Measurements from ENCODE around the gene TK2.
"Not testable (repeated sequence)": the region's sequence is repeated elsewhere in the genome, so short reads cannot be mapped to it uniquely, and the experiment has no call there.

The TK2 gene

DNA sequence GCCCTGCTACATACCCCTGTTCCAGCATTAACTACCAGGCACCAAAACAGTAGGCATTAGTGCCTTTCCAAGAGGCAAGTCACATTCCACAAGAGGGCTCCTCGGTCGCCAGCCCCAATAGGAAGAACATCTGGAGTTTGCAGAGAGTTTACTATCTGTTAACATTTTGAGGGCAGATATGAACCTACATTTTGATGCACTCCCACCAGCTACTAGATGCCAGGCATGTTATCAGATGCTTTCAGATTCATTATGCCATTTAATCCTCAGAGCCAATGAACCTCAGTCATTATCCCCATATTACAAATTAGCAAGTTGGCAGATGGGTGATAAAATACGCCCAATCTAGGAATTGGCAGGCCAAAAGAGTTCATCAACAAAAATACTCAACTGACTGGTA, 25.1 kb upstream of the TK2 start:
- no peak for DNase-seq (ENCODE audit: low read depth, low spot score)
- no peak overlapping the region for H3K4me3 ChIP-seq (ENCODE audit: low read length)

DNA sequence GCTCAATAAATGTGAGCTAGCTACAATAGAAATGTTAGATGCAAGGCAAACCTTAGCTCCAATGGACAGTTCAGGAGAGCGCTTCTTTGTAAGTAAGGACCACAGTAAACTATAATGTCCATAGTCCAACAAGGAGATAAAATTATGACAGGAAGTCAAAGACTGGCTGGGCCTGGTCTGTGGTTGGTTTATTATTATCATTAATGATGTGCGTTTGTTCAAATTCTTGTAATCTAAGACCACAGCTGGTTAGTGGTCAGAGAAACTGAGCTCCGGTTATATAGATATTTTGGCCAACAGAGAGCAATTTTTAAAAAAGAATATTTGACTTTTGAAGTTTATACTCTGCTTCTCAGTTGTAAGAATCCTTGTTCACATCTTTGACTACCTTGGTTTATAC, 24.6 kb upstream of the TK2 start:
- DNase-seq (ENCODE audit: low read depth, low spot score): no peak
- H3K4me3 ChIP-seq (ENCODE audit: low read length): no peak overlapping the region

DNA sequence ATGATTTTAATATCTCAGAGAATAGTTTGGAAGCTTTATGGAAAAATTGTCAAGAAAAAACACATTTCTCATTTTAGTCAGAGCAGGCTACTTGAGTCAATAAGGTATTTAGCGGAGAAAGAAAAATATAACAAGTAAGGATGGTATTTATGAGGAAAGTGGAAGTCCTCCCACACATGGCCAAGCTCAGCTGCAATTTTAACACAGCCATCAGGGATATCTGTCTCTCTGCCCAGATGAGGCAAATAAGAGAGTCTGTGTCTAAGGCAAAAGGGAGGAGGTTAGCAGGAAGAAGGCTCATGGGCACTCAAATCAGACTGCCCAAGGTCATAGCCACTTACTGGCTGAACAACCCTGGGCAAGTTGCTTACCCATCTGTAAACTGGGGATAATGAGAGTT, 24.2 kb upstream of the TK2 start:
- H3K4me3 ChIP-seq (ENCODE audit: low read length): no peak overlapping the region
- DNase-seq (ENCODE audit: low read depth, low spot score): no peak

DNA sequence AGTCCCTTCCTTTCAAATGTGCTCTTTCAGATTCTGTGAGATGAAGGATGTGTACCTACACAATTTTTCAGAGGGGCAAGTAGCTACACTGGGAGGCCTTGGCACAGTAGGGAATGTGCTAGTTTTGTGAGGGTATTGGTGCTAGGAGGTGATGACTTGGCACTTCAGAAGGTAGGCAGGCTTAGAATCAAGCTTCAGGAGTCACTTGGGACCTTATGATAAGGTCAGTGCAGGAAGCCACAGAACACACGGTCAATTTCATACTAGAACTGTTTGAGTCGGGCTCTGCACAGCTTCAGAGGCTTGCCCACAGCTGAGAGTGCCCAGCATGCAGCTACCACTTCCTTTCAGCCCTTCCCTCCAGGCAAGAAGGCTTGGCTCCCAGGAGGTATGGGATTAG, 22.4 kb upstream of the TK2 start:
- H3K4me3 ChIP-seq (ENCODE audit: low read length): no peak overlapping the region
- DNase-seq (ENCODE audit: low read depth, low spot score): no peak

DNA sequence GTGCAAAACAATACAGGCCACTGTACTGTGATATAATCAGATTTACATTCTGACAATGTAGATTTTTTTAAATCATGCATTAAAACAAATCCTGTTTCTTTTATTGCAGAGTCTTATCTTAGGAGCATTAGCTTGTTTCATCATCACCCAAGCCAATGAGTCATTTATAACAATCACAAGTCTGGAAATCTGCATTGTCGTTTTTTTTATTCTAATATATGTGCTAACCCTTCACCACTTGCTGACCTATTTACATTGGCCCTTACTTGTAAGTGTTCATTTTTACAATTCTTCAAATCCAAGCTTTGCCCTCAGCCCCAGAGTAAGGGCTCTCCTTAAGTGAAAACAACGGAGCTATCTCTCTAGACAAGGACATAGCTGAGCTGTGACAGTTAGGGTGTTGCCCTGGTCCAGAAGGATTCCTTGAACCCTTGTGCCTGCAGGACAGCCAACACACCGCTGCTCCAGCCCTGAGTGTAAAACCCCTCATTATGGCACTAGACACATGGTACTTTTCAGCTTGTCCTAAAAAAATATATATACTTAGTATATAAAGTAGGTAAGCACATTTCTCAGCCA, 20.0 kb upstream of the TK2 start:
- DNase-seq (ENCODE audit: low read depth, low spot score): no peak

DNA sequence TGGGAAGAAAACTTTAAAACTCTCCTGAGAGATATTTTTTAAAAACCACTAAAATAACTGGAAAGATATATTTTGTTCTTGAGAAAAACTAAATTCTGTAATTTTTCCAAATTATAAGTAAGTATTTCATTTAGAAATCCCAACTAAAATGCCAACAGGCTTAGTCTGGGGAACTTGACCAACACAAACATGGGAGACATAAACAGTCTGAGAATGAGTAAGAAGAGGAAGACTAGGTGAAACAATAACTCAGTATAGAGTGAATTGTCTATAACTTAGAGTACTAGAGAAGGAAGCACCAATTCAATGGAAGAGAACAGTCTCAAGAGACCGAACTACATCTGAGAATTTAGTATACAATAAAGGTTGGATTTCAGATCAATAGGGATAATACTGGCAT, 19.2 kb upstream of the TK2 start:
- DNase-seq (ENCODE audit: low read depth, low spot score): no peak
- H3K4me3 ChIP-seq (ENCODE audit: low read length): no peak overlapping the region

More for the DNA sequence above, 20.0 kb upstream of the TK2 start:
- no peak overlapping the region for H3K4me3 ChIP-seq (ENCODE audit: low read length)

DNA sequence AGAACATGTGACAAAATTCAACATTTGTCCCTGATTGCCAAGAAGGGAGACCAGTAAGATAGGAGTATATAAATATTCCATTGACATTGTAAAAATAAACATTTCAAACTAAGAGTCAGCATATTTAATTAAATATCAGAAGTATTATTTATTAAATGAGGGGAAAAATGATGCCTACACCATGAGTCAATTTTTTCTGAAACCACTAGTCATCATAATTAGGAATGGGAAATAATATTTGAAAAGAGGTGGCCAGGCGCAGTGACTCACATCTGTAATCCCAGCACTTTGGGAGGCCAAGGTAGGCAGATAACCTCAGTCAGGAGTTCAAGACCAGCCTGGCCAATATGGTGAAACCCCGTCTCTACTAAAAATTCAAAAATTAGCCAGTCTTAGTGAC, 18.4 kb upstream of the TK2 start:
- no peak for DNase-seq (ENCODE audit: low read depth, low spot score)

DNA sequence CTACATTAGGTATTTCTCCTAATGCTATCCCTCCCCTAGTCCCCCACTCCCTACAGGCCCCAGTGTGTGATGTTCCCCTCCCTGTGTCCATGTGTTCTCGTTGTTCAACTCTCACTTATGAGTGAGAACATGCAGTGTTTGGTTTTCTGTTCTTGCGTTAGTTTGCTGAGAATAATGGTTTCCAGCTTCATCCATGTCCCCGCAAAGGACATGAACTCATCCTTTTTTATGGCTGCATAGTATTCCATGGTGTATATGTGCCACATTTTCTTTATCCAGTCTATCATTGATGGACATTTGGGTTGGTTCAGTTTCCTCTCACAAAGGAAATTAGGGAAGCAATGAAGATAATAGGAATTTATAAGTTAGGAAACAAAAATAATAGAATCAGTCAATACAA, 17.3 kb upstream of the TK2 start:
- not testable (repeated sequence) for H3K4me3 ChIP-seq (ENCODE audit: low read length); DNase-seq (ENCODE audit: low read depth, low spot score)

More for the DNA sequence above, 18.4 kb upstream of the TK2 start:
- H3K4me3 ChIP-seq (ENCODE audit: low read length): no peak overlapping the region

DNA sequence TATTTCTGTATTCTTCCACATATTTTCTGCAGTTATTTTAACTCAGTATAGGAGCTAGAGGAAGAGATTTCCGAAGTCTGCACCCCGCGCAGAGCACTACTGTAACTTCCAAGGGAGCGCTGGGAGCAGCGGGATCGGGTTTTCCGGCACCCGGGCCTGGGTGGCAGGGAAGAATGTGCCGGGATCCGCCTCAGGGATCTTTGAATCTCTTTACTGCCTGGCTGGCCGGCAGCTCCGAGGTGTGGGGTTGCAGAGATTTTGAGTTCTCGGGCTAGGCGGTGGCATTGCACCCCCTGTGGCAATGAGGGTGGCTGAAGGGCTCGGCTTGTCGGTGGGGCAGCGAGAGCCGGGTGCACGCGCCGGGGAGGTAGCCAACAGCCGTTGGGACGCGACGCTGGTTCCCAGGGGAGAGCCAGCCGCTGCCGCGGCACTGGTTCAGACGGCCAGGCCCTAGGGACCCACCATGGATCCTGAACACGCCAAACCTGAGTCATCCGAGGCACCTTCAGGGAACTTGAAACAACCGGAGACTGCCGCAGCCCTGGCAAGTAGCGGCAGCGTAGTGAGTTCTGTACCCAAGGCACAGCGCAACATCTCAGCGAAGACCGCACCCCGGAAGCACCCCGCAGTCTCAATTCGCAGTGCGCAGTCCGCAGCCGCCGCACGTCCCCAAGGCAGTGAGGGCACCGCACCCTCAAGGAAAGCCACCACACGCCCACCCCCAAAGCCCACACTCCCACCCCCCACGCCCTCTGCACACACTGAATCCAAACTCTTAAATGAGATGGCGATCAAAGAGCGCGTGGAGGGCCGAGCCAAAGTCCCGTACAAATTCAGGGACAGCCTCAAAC, 16.4 kb upstream of the TK2 start, which contains the start of gene CMTM1:
Gene CMTM1, plus strand, starts transcription at position 389 of the 851 bp plus-strand sequence. Its CDS starts 75 bp downstream, at position 464.
- H3K4me3 ChIP-seq (ENCODE audit: low read length): no peak within 1 kb of the TSS
- DNase-seq (ENCODE audit: low read depth, low spot score): no peak

DNA sequence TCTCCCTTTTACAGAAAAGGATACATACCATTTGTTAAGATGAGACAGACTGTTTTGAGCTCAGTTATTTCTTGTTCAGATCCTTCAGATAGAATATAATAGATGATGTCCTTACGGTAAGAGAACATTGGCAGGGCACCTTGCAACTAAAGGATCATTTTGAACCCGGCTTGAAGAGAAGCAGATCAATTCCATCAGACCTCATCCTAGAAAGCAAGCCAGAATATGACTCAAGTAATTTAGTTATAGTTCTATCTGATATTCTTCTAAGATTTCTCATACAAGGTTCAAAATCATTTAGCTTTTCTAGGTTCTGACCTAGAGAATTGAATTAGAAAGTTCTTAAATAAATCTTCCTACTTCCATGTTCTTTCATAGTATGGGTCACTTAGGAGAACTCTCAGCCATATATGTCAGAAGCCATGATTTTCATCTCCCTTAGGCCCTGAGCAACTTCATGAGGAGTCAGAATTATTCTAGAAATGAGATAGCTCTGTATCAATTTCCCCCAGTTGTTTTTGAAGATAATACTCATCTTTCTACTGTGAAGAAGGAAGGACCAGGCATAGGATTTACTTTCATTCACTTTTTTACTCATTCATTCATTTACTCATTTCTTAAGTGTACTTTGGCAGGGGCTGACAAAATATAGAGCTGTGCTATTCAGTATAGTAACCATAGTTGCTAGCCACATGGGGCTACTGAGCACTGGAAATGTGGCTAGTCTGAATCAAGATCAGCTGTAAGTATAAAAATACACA, 13.8 kb upstream of the TK2 start:
- DNase-seq (ENCODE audit: low read depth, low spot score): no peak
- no peak overlapping the region for H3K4me3 ChIP-seq (ENCODE audit: low read length)

DNA sequence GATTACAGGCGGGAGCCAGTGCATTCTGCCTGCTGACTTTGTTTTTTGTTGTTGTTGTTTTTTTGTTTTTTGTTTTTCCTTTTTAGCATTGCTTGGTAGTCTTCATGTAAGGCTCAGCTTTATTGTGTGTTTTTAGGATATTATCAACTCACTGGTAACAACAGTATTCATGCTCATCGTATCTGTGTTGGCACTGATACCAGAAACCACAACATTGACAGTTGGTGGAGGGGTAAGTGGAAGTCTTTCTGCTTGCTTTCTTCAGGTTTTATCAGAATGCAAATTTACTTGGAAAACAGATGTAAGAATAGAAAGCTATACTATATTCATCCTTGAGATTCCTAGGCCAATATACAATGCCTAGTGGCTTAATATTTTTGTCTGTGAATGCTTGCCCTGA, 13.1 kb upstream of the TK2 start:
- DNase-seq (ENCODE audit: low read depth, low spot score): peak; percentile 79
- H3K4me3 ChIP-seq (ENCODE audit: low read length): peak overlapping the region; percentile 15

DNA sequence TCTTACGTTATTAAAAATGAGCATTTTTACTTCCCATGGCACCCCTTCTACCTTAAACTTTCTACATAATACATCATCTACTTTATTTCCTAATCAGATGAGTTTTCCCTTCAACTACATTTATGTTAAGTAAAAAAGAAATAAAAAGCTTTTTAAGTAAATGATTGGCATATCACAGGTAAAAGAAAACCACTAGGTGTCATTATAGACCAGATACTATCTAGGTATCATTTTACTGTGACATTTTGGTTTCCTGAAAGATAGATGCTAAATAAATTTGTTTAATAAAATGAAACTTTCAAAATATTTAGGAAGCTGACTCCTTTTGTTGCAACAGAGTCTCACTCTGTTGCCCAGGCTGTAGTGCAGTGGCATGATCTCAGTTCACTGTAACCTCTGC, 12.5 kb upstream of the TK2 start:
- no peak for DNase-seq (ENCODE audit: low read depth, low spot score)
- H3K4me3 ChIP-seq (ENCODE audit: low read length): peak overlapping the region; percentile 15

DNA sequence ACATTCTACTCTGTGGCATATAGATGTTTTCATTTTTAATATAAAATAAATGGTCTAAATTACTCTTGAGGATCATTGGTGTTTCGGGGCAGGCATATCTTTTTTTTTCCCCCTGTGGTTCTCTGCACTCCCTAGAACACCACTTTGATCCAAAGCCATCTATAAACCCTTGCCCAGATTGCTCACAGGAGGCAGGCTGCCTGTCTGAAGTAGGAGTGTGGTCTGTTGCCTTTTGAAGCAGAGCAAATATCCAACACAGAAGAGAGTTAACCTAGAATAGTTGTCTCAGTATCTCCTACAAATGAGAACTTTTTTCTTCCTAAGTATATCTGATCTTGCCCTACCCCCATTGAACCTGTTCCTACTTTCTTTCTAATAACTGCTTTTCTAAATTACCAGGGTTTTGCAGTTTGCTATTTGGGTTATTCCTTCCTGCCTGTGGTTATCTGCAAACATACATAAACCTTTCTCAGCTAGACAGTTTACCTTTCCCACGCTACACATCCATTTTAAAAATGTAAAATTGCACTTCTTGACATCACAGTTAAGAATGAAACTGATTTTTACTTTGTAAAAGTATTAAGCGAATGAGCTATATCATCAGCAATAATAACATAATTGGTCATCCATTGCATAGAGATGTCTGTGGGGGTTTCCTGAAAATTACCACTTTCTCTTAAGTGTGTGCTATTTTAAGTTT, 11.6 kb upstream of the TK2 start:
- peak; percentile 85 for DNase-seq (ENCODE audit: low read depth, low spot score)
- H3K4me3 ChIP-seq (ENCODE audit: low read length): peak overlapping the region; percentile 27

DNA sequence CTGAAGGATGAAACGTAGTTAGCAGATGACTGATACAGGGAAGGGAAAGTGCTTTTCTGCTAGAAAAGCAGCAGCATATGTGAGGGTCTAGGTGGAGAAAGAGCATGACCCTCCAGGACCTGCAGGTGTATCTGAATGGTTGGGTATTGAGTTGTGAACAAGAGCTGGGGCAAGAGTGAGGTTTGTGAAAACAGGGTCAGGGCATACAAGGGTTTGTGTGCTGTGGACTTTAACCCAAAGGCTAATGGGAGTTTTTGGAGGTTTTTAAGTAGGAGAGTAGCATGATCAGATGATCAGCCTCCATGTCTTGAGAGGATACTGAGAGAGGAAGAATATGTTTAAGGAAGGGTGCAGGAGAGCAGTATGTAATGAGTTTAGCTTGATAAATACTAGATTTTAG, 10.2 kb upstream of the TK2 start:
- H3K4me3 ChIP-seq (ENCODE audit: low read length): no peak overlapping the region
- DNase-seq (ENCODE audit: low read depth, low spot score): no peak

DNA sequence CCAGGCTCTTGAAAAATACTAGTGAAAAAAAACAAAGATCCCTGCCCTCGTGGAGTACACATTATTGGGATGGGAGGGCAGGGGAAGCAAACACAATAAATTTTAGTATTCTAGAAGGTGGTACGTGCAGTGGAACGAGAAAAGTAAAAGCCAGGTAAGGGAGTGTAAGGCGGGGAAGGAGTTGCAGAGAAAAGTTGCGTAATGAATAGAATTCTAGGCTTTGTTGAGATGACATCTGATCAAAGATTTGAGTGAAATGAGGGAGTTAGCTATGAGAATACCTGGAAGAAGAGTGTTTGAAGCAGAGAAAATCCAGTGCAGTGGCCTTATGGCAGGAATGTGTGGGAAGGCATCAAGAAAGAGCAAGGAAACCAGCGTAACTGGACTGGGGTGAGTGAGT, 4.6 kb upstream of the TK2 start:
- no peak for DNase-seq (ENCODE audit: low read depth, low spot score)
- no peak overlapping the region for H3K4me3 ChIP-seq (ENCODE audit: low read length)

DNA sequence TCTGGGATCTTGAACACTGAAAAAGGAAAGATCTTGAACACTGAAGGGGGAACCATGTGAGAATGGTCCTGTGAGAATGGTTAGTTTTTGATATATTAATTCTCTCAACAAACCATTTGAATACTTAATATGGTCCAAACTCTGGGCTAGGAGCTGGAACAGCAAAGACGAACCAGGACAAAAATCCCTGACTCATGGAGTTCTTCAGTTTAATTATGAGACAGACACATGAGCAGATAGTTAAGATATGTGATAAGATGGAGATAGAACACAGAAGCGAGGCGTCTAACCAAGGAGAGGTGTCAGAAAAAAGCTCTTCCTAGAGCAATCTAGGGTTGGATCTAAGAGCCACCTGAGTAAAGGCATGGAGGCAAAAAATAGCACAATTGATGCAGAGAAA, 4.1 kb upstream of the TK2 start:
- no peak for DNase-seq (ENCODE audit: low read depth, low spot score)
- no peak overlapping the region; the same call in 1 of the 2 replicates for H3K4me3 ChIP-seq (ENCODE audit: low read length)

DNA sequence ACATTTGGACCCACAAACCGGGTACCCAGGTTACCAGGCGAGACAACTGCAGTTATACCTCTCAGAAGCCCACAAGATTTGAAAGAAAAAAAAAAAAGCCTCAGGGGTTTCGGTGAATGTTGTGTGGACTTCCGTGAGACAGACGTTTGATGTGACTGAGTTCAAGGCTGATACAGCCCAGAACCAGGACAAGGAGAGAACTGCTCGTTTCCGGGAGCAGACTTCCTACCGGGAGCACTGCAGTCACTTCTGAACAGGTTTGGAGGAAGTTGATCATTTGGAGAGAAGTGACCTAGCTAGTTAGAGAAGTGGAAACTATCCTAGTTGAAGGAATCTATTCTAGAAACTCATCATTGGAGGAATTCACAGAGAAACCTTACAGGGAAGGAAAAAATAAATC, 3.3 kb upstream of the TK2 start:
- H3K4me3 ChIP-seq (ENCODE audit: low read length): peak overlapping the region; percentile 93
- no peak for DNase-seq (ENCODE audit: low read depth, low spot score)

DNA sequence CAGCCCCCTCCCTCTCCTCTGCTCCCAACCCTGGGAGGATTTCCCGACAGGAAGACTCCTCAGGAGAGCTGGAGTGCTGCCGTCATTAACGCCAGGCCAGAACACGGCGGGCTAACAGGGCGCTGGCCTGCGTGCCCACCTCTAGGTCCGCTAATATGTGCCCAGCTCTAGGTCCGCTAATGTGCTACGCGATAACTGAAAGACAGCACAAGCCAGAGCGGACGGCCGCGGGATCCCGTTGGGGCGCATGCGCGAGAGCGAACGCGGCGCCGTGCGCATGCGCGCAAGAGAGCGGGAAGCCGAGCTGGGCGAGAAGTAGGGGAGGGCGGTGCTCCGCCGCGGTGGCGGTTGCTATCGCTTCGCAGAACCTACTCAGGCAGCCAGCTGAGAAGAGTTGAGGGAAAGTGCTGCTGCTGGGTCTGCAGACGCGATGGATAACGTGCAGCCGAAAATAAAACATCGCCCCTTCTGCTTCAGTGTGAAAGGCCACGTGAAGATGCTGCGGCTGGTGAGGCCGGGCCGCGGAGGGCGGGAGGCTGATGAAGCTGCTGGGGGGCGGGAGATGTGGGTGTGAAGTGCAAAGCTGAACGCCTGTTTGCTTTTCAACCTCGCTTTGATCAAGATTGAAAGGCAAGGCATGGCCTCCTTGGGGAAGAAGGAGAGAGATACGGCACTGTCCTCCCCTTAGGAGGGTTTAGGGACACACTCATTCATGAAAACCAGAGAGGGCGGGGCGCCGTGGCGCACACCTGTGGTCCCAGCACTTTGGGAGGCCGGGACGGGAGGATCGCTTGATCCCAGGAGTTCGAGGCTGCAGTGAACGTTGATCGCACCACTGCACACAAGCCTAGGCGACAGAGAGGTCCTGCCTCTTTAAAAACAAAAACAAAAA, 2.6 kb upstream of the TK2 start, which contains the start of gene CKLF:
Gene CKLF, plus strand, starts transcription at position 291 of the 892 bp plus-strand sequence. Its CDS starts 140 bp downstream, at position 431.
- H3K4me3 ChIP-seq (ENCODE audit: low read length): peak within 1 kb of the TSS; percentile 93
- peak; percentile 89 for DNase-seq (ENCODE audit: low read depth, low spot score)

Measured in Jurkat, Clone E6-1 (cell line).